Stimulated activated CD4-positive, alpha-beta T cell treated with anti-CD3 and anti-CD28 coated beads, Interleukin-2, amount 100 ng/mL, for 48 hours (primary cell): ENCODE results near the gene SEC24A.
"Not testable (repeated sequence)": the region's sequence is repeated elsewhere in the genome, so short reads cannot be mapped to it uniquely, and the experiment has no call there.

Experiments
- DNase-seq, 2 donors: peaks; one replicate each; pipeline ENCODE4 v3.0.0-alpha.2; 2020

Gene SEC24A

DNA sequence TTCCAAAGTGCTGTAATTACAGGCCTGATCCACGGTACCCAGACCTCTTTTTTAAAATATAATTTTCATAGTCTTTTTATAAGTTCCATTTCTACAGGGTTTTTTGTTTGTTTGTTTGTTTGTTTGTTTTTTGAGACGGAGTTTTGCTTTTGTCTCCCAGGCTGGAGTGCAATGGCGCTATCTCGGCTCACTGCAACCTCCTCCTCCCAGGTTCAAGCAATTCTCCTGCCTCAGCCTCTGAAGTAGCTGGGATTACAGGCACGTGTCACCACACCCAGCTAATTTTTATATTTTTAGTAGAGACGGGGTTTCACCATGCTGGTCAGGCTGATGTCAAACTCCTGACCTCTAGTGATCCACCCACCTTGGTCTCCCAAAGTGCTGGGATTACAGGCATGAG lies 2.1 kb downstream of the SEC24A start:
- DNase-seq = not testable (repeated sequence)

DNA sequence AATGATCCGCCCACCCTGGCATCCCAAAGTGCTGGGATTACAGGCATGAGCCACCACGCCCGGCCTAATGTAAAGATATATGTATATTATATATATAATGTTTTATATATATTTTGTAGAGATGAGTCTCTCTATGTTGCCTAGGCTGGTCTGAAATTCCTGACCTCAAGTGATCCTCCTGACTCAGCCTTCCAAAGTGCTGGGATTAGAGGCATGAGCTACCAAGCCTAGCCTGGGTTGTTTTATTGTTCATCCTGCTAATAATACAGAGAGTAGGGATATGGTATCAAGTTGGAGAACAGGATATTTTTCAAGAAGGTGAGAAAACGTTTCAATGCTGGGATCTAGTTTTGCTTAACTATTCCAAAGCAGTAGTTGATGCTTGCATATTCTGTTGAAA lies 2.9 kb downstream of the SEC24A start:
- no peak for DNase-seq

DNA sequence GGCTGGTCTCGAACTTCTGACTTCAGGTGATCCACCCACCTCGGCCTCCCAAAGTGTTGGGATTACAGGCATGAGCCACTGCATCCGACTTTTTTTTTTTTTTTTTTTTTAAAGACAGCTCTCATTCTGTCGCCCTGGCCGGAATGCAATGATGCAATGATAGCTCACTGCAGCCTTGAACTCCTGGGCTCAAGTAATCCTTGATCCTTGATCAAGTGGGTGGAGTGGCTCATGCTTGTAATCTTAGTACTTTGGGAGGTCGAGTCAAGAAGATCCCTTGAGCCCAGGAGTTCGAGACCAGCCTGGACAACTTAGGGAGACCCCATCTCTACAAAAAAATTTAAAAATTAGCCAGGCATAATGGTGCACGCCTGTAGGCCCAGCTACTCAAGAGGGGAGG lies 8.1 kb downstream of the SEC24A start:
- no peak for DNase-seq

DNA sequence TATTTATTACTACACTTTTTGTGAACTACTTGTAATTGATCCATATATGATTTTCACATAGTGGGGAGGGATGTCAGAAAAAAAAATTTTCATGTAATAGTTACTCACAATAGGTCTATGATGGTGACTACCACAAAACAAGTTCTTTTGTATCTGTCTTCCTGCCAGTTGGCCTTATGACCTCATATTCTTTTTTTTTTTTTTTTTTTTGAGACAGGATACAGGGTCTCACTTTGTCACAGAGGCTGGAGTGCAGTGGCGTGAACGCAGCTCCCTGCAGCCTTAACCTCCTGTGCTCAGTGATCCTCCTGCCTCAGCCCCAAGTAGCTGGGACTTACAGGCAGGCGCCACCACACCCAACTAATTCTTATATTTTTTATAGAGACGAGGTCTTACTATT lies 10.9 kb downstream of the SEC24A start:
- DNase-seq = no peak

DNA sequence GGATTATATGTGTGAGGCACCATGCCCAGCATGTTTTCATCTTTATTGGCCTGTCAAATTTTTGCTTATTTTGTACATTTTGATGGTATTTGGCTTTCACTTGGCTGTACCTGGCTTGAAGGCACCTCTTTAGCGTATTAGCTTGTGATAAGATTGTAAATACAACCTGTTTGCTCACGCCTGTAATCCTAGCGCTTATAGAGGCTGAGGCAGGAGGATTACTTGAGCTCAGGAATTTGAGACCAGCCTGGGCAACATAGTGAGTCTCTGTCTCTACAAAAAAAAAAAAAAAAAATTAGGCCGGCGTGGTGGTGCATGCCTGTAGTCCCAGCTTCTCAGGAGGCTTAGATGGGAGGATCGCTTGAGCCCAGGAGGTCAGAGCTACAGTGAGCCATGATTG lies 11.3 kb downstream of the SEC24A start:
- DNase-seq = no peak

GRCh38 chr5:134662971-134663370 lies 14.4 kb downstream of the SEC24A start:
- no peak for DNase-seq

GRCh38 chr5:134664448-134664847 lies 15.9 kb downstream of the SEC24A start:
- DNase-seq = no peak

DNA sequence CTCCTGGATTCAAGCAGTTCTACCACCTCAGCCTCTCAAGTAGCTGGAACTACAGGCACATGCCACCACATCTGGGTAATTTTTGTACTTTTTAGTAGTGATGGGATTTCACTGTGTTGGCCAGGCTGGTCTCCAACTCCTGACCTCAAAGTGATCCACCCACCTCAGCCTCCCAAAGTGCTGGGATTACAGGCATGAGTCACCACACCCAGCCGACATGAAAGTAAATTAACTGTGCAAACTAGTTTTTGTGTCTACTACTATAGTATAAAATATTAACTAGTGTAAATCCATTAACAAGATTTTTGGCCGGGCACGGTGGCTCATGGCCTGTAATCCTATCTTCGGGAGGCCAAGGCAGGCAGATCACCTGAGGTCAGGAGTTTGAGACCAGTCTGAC lies 25.0 kb downstream of the SEC24A start:
- DNase-seq = not testable (repeated sequence)

GRCh38 chr5:134677357-134677756 lies 28.8 kb downstream of the SEC24A start:
- DNase-seq = not testable (repeated sequence)

GRCh38 chr5:134690144-134690543 lies 41.6 kb downstream of the SEC24A start:
- DNase-seq = not testable (repeated sequence)

- DNase-seq = no peak
These were observed 44.1 kb downstream of the SEC24A start for GRCh38 chr5:134692722-134693121.

GRCh38 chr5:134708301-134708700 lies 59.7 kb downstream of the SEC24A start:
- no peak for DNase-seq

DNA sequence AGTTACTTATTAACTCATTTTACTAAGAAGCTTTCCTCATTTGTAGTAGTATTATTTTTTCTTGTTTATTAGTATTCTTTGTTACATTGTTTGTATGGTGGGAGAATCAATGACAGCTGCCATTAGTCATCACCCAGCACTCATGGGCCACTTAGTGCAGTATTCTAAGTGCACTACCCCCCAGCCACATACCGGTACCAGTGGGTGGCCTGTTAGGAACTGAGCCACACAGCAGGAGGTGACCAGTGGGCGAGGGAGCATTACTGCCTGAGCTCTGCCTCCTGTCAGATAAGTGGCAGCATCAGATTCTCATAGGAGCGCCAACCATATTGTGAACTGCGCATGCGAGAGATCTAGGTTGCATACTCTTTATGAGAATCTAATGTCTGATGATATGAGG lies 65.5 kb downstream of the SEC24A start:
- no peak for DNase-seq

- no peak for DNase-seq
These were observed 66.0 kb downstream of the SEC24A start for GRCh38 chr5:134714541-134714940.

GRCh38 chr5:134715466-134715865 lies 66.9 kb downstream of the SEC24A start:
- not testable (repeated sequence) for DNase-seq

DNA sequence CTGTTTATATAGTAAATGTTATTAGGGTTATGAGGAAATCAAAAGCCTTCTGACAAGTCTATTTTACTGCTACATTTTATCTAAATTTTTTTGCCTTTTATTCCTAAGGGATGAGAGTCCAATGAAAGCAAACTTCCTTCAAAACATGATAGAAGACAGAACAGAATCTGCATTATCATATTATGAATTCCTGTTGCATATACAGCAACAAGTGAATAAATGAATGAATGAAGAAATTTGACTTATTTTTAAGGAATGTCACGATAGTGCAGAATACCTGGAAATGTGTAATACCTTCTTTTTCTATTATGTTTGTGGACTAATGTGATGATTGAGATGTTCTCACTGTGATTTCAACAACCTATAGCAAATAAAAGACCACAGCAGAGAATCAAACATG lies 76.3 kb downstream of the SEC24A start:
- DNase-seq = no peak

DNA sequence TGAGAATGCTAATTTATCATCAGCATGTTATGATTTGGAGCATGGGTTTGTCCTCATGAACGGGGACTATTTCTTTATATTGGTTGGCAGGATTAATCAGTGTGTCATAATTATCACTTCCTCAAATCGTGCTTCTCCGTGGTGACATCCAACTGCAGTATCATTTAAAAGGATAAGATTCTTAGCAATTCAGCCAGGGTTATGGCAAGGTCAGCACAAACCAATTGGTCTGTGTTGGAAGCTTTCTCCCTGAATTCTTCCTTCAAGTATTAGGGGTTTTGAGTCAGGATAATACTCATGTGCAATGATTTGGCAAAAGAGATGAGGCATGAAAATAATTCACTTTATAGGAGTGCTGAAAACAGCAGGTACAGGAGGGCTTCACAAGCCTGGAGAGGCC lies 84.2 kb downstream of the SEC24A start:
- no peak for DNase-seq

GRCh38 chr5:134735243-134735642 lies 86.7 kb downstream of the SEC24A start:
- DNase-seq = no peak

DNA sequence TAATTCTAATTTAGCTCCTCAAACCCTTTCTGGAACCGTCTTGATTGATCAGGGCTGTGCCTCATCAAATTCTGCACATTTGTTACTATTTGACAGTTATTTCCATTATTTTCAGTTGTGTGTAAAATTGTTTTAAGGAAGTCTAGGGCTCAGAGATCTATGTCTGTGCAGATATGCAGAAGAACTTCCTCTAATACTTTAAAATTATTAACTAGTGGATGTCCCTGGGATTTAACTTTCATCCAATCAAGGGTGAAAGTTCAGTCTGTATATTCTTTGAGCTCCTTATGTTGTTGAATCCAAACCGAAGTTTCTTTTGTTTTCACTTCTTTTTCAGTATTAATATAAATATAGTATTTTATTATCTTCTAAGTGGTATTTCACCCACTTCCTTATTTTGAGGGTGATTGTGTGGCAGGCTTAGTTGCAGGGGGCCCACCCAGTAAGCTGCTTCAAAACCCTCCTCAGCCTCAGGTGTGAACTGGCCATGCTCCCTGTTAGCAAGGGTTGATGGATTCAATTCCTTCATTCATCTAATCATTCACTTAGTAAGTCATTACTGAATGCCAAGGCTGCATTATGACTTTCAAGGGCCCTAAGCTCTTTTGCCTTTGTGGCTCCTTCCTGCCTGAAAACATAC lies 87.7 kb downstream of the SEC24A start:
- DNase-seq = no peak

GRCh38 chr5:134738133-134738962 lies 89.8 kb downstream of the SEC24A start, which contains the start of gene CAMLG:
Gene CAMLG (plus strand): TSS chr5:134738548. CDS start chr5:134738621, 73 bp downstream.
- peak; percentile 96 for DNase-seq

DNA sequence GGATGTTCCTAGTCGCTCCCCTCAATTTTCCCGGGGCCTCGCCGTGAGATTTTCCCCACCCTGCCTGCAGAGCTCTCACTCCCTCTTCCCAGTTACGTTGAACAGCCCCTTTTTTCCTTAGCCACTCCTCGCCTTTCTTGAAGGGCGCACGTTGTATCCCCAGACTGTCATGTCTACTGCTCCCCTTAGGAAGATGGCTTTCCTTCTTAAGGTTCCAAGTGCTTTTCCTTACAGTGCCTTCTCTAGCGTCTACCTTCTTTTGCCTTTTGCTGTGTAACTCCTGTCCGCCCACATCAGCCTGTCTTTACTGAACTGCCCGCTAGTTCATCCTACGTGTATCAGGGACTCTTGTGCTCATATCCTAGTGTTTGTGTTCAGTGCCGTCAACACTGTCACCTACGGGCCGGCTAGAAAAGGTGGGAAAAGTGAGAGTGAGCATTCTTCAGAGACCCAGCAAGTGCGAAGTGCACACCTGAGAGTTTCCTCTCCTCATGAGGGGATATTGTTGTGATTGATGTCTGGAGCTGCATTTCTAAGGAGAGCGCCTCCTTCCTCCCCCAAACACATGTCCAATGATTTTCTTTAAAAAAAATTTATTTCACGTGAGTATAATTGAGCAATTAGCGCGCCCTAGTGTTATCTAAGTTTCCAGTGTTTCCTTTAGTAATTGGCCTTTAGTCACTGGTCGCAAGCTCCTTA lies 90.5 kb downstream of the SEC24A start:
- DNase-seq = peak in 1 of 2 donors; percentile 11

DNA sequence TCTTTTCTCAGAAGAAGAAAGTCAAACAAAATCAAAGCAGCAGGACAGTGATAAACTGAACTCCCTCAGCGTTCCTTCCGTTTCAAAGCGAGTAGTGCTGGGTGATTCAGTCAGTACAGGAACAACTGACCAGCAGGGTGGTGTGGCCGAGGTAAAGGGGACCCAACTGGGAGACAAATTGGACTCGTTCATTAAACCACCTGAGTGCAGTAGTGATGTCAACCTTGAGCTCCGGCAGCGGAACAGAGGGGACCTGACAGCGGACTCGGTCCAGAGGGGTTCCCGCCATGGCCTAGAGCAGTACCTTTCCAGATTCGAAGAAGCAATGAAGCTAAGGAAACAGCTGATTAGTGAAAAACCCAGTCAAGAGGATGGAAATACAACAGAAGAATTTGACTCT lies 92.5 kb downstream of the SEC24A start:
- DNase-seq = no peak

GRCh38 chr5:134742134-134742533 lies 93.5 kb downstream of the SEC24A start:
- no peak for DNase-seq

DNA sequence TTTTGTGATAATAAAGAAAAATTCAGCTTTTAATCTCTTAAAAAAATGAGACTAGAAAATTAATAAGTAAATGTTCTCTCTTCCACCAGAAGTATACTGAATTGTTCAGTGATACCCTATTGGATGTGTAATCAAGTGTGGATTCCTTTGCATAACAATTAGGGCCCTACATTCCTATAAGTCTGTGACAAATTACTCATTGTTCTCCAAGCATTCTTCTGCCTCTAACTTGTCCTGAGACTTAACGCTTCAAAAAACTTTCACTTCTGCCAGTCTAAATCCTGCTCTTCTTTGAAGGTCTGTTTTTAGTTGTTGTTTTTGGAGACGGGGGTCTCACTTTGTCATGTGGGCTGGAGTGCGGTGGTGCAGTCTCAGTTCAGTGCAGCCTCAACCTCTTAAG lies 100.8 kb downstream of the SEC24A start:
- DNase-seq = no peak
